MM.1S (cell line): ENCODE measurements around the gene PRR15.
A peak's percentile ranks its signal among the peaks of the same experiment; 100 is the strongest.

ENCODE experiments used
- DNase-seq: peaks from one replicate; pipeline ENCODE4 v3.0.0-alpha.2; 2015
- H2AFZ ChIP-seq: fragments of 300-600 bp; sonication (generic); 2 replicates; pipeline ENCODE4 v1.6.0; 2016; ENCODE audit warnings: antibody characterized with exemption, low read length
- H3F3A ChIP-seq: fragments of 300-600 bp; sonication (generic); 2 replicates; pipeline ENCODE4 v1.6.1; 2016; ENCODE audit warnings: mild to moderate bottlenecking, antibody characterized with exemption, low read length, moderate library complexity, mixed read lengths; ENCODE audit not compliant: insufficient read depth
- H3K27ac ChIP-seq: fragments of 300-600 bp; sonication (generic); 2 replicates; pipeline ENCODE4 v1.5.1; 2016; ENCODE audit warnings: mild to moderate bottlenecking, low read length
- H3K27me3 ChIP-seq: fragments of 300-600 bp; sonication (generic); replicated peaks from 2 replicates; pipeline ENCODE4 v1.6.0; 2016; ENCODE audit warnings: low read length; ENCODE audit not compliant: insufficient read depth
- H3K36me3 ChIP-seq: fragments of 300-600 bp; sonication (generic); replicated peaks from 2 replicates; pipeline ENCODE4 v1.6.1; 2016; ENCODE audit warnings: mild to moderate bottlenecking, low read length, mixed read lengths; ENCODE audit not compliant: insufficient read depth
- H3K4me1 ChIP-seq: fragments of 300-600 bp; sonication (generic); 2 replicates; pipeline ENCODE4 v1.6.1; 2016; ENCODE audit warnings: low read length, mixed read lengths
- H3K4me2 ChIP-seq: fragments of 300-600 bp; sonication (generic); 2 replicates; pipeline ENCODE4 v1.6.0; 2016; ENCODE audit warnings: low read depth, low read length
- H3K4me3 ChIP-seq: fragments of 300-600 bp; sonication (generic); 2 replicates; pipeline ENCODE4 v1.5.1; 2016; ENCODE audit warnings: low read length, mixed read lengths
- H3K79me2 ChIP-seq: fragments of 300-600 bp; sonication (generic); 2 replicates; pipeline ENCODE4 v1.6.1; 2016; ENCODE audit warnings: mixed run types, low read length, mixed read lengths
- H3K9ac ChIP-seq: fragments of 300-600 bp; sonication (generic); 2 replicates; pipeline ENCODE4 v1.6.1; 2016; ENCODE audit warnings: low read length, mixed read lengths
- H3K9me2 ChIP-seq: fragments of 300-600 bp; sonication (generic); replicated peaks from 2 replicates; pipeline ENCODE4 v1.6.1; 2016; ENCODE audit warnings: mild to moderate bottlenecking, low read length, mixed read lengths; ENCODE audit not compliant: insufficient read depth
- H3K9me3 ChIP-seq: fragments of 300-600 bp; sonication (generic); replicated peaks from 2 replicates; pipeline ENCODE4 v1.6.1; 2016; ENCODE audit warnings: mild to moderate bottlenecking, low read length, mixed read lengths; ENCODE audit not compliant: insufficient read depth
- H4K20me1 ChIP-seq: fragments of 300-600 bp; sonication (generic); 2 replicates; pipeline ENCODE4 v1.6.1; 2016; ENCODE audit warnings: mild to moderate bottlenecking, low read length, moderate library complexity, mixed read lengths; ENCODE audit not compliant: insufficient read depth
- EZH2 ChIP-seq: fragments of 300-600 bp; sonication (generic); optimal IDR thresholded peaks from 2 replicates; pipeline ENCODE3; 2017; ENCODE audit warnings: low read depth, mild to moderate bottlenecking, antibody characterized with exemption, low read length, mixed read lengths
- EZH2phosphoT487 ChIP-seq: fragments of 300-600 bp; sonication (generic); IDR thresholded peaks from 2 replicates; pipeline ENCODE4 v1.6.1; 2018; ENCODE audit warnings: antibody characterized with exemption, low read length
- TF ChIP-seq, protein P1 (sequence below): fragments of 300-600 bp; sonication (generic); IDR thresholded peaks from 2 replicates; pipeline ENCODE4 v1.5.1; 2016; ENCODE audit warnings: antibody characterized with exemption, low read length, mixed read lengths

PRR15 gene

DNA sequence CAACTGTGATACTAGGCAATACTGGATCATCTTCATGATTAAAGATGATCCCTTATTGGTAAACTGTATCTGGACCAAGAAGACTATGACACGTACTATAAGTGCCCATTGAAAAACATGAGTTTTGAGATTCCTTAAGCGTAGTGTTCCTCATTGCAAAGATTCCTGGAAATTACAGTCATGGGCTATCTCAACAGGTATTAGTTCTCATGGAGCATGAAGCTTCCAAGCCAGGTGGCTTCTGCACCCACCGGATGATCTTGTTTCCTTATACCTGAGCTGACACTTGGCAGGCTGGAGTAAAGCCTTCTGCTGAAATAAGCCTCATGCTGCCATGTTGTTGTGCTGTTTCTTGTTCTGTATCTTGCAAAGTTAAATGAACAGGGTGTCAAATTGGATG is 8.6 kb upstream of the PRR15 start:
- H3K4me1 ChIP-seq = no peaks in the 10 kb centered on the region
- no peak overlapping the region for H2AFZ ChIP-seq
- TF ChIP-seq, protein P1, sequence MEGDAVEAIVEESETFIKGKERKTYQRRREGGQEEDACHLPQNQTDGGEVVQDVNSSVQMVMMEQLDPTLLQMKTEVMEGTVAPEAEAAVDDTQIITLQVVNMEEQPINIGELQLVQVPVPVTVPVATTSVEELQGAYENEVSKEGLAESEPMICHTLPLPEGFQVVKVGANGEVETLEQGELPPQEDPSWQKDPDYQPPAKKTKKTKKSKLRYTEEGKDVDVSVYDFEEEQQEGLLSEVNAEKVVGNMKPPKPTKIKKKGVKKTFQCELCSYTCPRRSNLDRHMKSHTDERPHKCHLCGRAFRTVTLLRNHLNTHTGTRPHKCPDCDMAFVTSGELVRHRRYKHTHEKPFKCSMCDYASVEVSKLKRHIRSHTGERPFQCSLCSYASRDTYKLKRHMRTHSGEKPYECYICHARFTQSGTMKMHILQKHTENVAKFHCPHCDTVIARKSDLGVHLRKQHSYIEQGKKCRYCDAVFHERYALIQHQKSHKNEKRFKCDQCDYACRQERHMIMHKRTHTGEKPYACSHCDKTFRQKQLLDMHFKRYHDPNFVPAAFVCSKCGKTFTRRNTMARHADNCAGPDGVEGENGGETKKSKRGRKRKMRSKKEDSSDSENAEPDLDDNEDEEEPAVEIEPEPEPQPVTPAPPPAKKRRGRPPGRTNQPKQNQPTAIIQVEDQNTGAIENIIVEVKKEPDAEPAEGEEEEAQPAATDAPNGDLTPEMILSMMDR = no peak
- no peak for TF ChIP-seq EZH2phosphoT487
- no peak overlapping the region for H3K27ac ChIP-seq
- H3K9ac ChIP-seq = no peak overlapping the region
- H3K27me3 ChIP-seq = no peaks in the 10 kb centered on the region
- no peak for DNase-seq
- H3K4me2 ChIP-seq = no peak overlapping the region
- no peaks in the 10 kb centered on the region for H3K36me3 ChIP-seq
- H3K4me3 ChIP-seq = no peak overlapping the region
- H3K9me3 ChIP-seq = no peaks in the 10 kb centered on the region
- H3K9me2 ChIP-seq = no peaks in the 10 kb centered on the region
- H3F3A ChIP-seq = no peaks in the 10 kb centered on the region
- H4K20me1 ChIP-seq = no peaks in the 10 kb centered on the region
- no peaks in the 10 kb centered on the region for H3K79me2 ChIP-seq

DNA sequence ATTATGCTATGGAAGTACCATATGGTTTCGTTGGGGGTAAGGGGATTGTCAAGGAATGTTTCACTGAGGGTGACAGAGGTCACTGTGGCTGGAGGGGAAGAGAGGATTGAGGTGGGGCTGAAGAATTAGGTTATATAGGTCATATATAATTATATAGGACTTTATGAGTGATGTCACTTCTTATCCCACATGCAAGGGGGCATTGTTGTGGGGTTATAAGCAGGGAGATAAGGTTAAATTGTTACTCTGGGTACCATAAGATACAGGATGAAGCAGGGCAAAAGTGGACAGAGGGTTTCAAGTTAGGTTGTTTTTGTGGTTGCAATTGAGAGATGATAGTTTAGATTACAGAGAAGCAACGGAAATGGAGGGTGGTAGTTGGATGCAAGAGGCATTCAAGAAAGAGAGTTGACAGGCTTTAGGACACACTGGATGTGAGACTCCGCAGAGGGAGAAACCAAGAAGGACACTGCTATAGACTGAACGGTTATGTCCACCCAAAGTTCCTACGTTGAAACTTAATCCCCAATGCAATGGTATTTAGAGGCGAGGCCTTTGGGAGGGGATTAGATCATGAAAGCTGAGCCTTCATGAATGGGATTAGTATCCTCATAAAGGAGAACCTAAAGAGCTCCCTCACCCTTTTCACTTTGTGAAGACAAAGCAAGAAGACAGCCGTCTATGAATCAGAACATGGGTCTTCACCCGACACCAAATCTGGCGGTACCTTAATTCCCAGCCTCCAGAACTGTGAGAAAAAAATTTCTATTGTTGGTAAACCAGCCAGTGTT is 7.0 kb upstream of the PRR15 start:
- Histone ChIP-seq H3F3A (no peaks in the 10 kb centered on the region), H3K9ac (no peak overlapping the region), H3K27me3 (no peaks in the 10 kb centered on the region), H4K20me1 (no peaks in the 10 kb centered on the region), H3K79me2 (no peaks in the 10 kb centered on the region), H3K4me1 (no peaks in the 10 kb centered on the region), H3K27ac (no peak overlapping the region), H3K9me2 (no peaks in the 10 kb centered on the region), H3K4me2 (no peak overlapping the region), H3K4me3 (no peak overlapping the region), H3K36me3 (no peaks in the 10 kb centered on the region), H3K9me3 (no peaks in the 10 kb centered on the region), H2AFZ (no peak overlapping the region)
- DNase-seq = peak; percentile 39
- TF ChIP-seq, protein P1 = peak; percentile 42
- TF ChIP-seq EZH2 = no peak

DNA sequence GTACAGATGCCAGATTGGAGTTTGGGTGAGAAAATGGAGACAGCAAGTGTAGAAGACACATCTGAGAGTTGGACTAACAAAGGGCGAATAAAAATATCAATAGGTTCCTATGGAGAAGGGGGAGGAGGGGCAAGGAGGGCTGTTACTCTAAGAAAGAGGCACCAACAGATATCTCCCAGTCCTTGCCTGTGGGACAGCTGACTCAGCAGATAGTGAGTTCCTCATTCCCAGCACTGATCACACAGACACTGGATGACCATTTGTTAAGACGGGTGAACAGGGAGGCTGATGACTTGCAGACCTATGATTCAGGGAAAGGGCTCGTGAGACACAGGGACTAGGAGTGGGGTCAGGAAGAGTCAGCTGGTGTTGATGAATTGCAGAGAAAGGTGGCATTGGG is 5.7 kb upstream of the PRR15 start:
- Histone ChIP-seq H3K79me2 (no peaks in the 10 kb centered on the region), H3K9me2 (no peaks in the 10 kb centered on the region), H3K9ac (no peak overlapping the region), H4K20me1 (no peaks in the 10 kb centered on the region), H3K4me1 (no peaks in the 10 kb centered on the region), H3K27ac (no peak overlapping the region), H3K27me3 (no peaks in the 10 kb centered on the region), H2AFZ (no peak overlapping the region), H3K9me3 (no peaks in the 10 kb centered on the region), H3K4me2 (no peak overlapping the region), H3K4me3 (no peak overlapping the region), H3F3A (peaks cover under 1% of the 10 kb centered on the region; the same call in 1 of the 2 replicates), H3K36me3 (no peaks in the 10 kb centered on the region)
- no peak for TF ChIP-seq EZH2
- no peak for TF ChIP-seq EZH2phosphoT487
- TF ChIP-seq, protein P1 = no peak
- DNase-seq = no peak
